MM.1S (cell line): ENCODE data around the gene ABHD17B.

Experiments
- DNase-seq: peaks from one replicate; pipeline ENCODE4 v3.0.0-alpha.2; 2015
- H2AFZ ChIP-seq: fragments of 300-600 bp; sonication (generic); 2 replicates; pipeline ENCODE4 v1.6.0; 2016; ENCODE audit warnings: antibody characterized with exemption, low read length
- H3F3A ChIP-seq: fragments of 300-600 bp; sonication (generic); 2 replicates; pipeline ENCODE4 v1.6.1; 2016; ENCODE audit warnings: mild to moderate bottlenecking, antibody characterized with exemption, low read length, moderate library complexity, mixed read lengths; ENCODE audit not compliant: insufficient read depth
- H3K27ac ChIP-seq: fragments of 300-600 bp; sonication (generic); 2 replicates; pipeline ENCODE4 v1.5.1; 2016; ENCODE audit warnings: mild to moderate bottlenecking, low read length
- H3K27me3 ChIP-seq: fragments of 300-600 bp; sonication (generic); replicated peaks from 2 replicates; pipeline ENCODE4 v1.6.0; 2016; ENCODE audit warnings: low read length; ENCODE audit not compliant: insufficient read depth
- H3K36me3 ChIP-seq: fragments of 300-600 bp; sonication (generic); replicated peaks from 2 replicates; pipeline ENCODE4 v1.6.1; 2016; ENCODE audit warnings: mild to moderate bottlenecking, low read length, mixed read lengths; ENCODE audit not compliant: insufficient read depth
- H3K4me1 ChIP-seq: fragments of 300-600 bp; sonication (generic); 2 replicates; pipeline ENCODE4 v1.6.1; 2016; ENCODE audit warnings: low read length, mixed read lengths
- H3K4me2 ChIP-seq: fragments of 300-600 bp; sonication (generic); 2 replicates; pipeline ENCODE4 v1.6.0; 2016; ENCODE audit warnings: low read depth, low read length
- H3K4me3 ChIP-seq: fragments of 300-600 bp; sonication (generic); 2 replicates; pipeline ENCODE4 v1.5.1; 2016; ENCODE audit warnings: low read length, mixed read lengths
- H3K79me2 ChIP-seq: fragments of 300-600 bp; sonication (generic); 2 replicates; pipeline ENCODE4 v1.6.1; 2016; ENCODE audit warnings: mixed run types, low read length, mixed read lengths
- H3K9ac ChIP-seq: fragments of 300-600 bp; sonication (generic); 2 replicates; pipeline ENCODE4 v1.6.1; 2016; ENCODE audit warnings: low read length, mixed read lengths
- H3K9me2 ChIP-seq: fragments of 300-600 bp; sonication (generic); replicated peaks from 2 replicates; pipeline ENCODE4 v1.6.1; 2016; ENCODE audit warnings: mild to moderate bottlenecking, low read length, mixed read lengths; ENCODE audit not compliant: insufficient read depth
- H3K9me3 ChIP-seq: fragments of 300-600 bp; sonication (generic); replicated peaks from 2 replicates; pipeline ENCODE4 v1.6.1; 2016; ENCODE audit warnings: mild to moderate bottlenecking, low read length, mixed read lengths; ENCODE audit not compliant: insufficient read depth
- H4K20me1 ChIP-seq: fragments of 300-600 bp; sonication (generic); 2 replicates; pipeline ENCODE4 v1.6.1; 2016; ENCODE audit warnings: mild to moderate bottlenecking, low read length, moderate library complexity, mixed read lengths; ENCODE audit not compliant: insufficient read depth
- CTCF ChIP-seq: fragments of 300-600 bp; sonication (generic); IDR thresholded peaks from 2 replicates; pipeline ENCODE4 v1.5.1; 2016; ENCODE audit warnings: antibody characterized with exemption, low read length, mixed read lengths
- EZH2 ChIP-seq: fragments of 300-600 bp; sonication (generic); optimal IDR thresholded peaks from 2 replicates; pipeline ENCODE3; 2017; ENCODE audit warnings: low read depth, mild to moderate bottlenecking, antibody characterized with exemption, low read length, mixed read lengths
- EZH2phosphoT487 ChIP-seq: fragments of 300-600 bp; sonication (generic); IDR thresholded peaks from 2 replicates; pipeline ENCODE4 v1.6.1; 2018; ENCODE audit warnings: antibody characterized with exemption, low read length

ABHD17B gene

GRCh38 chr9:71863631-71864030 lies 47.4 kb downstream of the ABHD17B start:
- no peak overlapping the region for H3K27ac ChIP-seq
- no peak for DNase-seq
- no peaks in the 10 kb centered on the region for H3K9me2 ChIP-seq
- no peak overlapping the region for H2AFZ ChIP-seq
- TF ChIP-seq CTCF (no peak), EZH2phosphoT487 (no peak), EZH2 (no peak)
- H4K20me1 ChIP-seq, result no peaks in the 10 kb centered on the region
- no peak overlapping the region for H3K4me2 ChIP-seq
- no peaks in the 10 kb centered on the region for H3K79me2 ChIP-seq
- H3K4me3 ChIP-seq, result no peak overlapping the region
- no peaks in the 10 kb centered on the region for H3K27me3 ChIP-seq
- H3F3A ChIP-seq, result peaks cover 6% of the 10 kb centered on the region; the same call in 1 of the 2 replicates
- H3K4me1 ChIP-seq, result peaks cover 6% of the 10 kb centered on the region; the same call in 1 of the 2 replicates
- no peak overlapping the region for H3K9ac ChIP-seq
- H3K36me3 ChIP-seq, result peaks cover 4% of the 10 kb centered on the region
- no peaks in the 10 kb centered on the region for H3K9me3 ChIP-seq

DNA sequence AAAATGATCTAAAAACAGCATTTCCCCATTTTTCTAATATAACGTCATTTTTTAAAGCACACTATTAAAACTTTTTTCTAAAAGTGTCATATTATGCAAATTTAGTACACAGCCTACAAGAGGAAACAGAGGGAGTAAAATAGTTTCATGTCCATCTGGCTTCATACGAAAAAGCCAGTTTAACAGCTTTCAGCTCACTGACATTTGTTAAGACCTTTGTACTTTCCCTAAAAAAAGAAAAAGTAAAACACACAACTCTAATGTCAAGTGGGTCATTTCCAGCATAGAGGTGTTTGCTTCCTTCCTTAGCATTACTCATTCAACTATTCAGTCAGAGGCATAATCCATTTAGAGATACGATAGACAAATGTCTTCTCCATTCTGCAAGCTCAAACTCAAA lies 49.4 kb downstream of the ABHD17B start:
- Histone ChIP-seq H2AFZ (no peak overlapping the region), H3K9ac (no peak overlapping the region), H3K79me2 (no peaks in the 10 kb centered on the region), H3K4me2 (no peak overlapping the region), H3K27ac (no peak overlapping the region), H4K20me1 (no peaks in the 10 kb centered on the region), H3K36me3 (peaks cover 4% of the 10 kb centered on the region; the same call in 1 of the 2 replicates), H3K9me3 (no peaks in the 10 kb centered on the region), H3F3A (peaks cover 10% of the 10 kb centered on the region; the same call in 1 of the 2 replicates), H3K27me3 (no peaks in the 10 kb centered on the region), H3K9me2 (no peaks in the 10 kb centered on the region), H3K4me1 (peaks cover 6% of the 10 kb centered on the region; the same call in 1 of the 2 replicates), H3K4me3 (no peak overlapping the region)
- no peak for DNase-seq
- no peak for TF ChIP-seq CTCF
- TF ChIP-seq EZH2, result no peak
- TF ChIP-seq EZH2phosphoT487, result no peak

DNA sequence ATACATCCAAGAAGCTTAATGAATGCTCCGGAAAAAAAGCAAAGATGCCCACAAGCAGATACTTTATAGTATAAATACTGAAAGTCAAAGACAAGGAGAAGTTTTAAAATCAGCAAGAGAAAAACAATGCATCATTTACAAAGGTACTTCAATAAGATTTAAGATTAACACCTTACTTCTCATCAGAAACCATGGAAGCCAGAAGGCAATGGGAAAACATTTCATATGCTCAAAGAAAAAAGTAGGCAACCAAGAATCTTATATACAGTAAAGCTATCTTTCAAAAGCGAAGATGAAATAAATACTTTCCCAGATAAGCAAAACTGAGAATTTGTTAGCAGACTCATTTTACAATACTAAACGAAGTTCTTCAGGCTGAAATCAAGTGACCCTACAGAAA lies 51.1 kb downstream of the ABHD17B start:
- H3K27ac ChIP-seq, result no peak overlapping the region

More for the DNA sequence above, 51.1 kb downstream of the ABHD17B start:
- Histone ChIP-seq H4K20me1 (no peaks in the 10 kb centered on the region), H3K4me1 (peaks cover 6% of the 10 kb centered on the region; the same call in 1 of the 2 replicates), H3K4me2 (no peak overlapping the region), H2AFZ (no peak overlapping the region), H3K9ac (no peak overlapping the region), H3K36me3 (peaks cover 4% of the 10 kb centered on the region; the same call in 1 of the 2 replicates), H3K27me3 (no peaks in the 10 kb centered on the region), H3K9me2 (no peaks in the 10 kb centered on the region), H3F3A (peaks cover 10% of the 10 kb centered on the region; the same call in 1 of the 2 replicates), H3K9me3 (no peaks in the 10 kb centered on the region), H3K4me3 (no peak overlapping the region), H3K79me2 (no peaks in the 10 kb centered on the region)
- DNase-seq, result no peak
- TF ChIP-seq CTCF (no peak), EZH2 (no peak), EZH2phosphoT487 (no peak)
